H1 (cell line): Measurements from ENCODE around the gene C16orf89.

Experiments
- CTCF ChIP-seq, 3 experiments: IDR thresholded peaks; 1 replicate in 2 of 3; 2 replicates in 1 of 3; pipeline versions ENCODE4 v1.5.1 to v1.6.1; 2011; ENCODE audit warnings: low read length in 3 of 3, mild to moderate bottlenecking in 3 of 3, inconsistent platforms in 2 of 3, low read depth in 1 of 3, moderate library complexity in 1 of 3; ENCODE audit not compliant: insufficient read depth in 1 of 3; ENCODE audit errors: control extremely low read depth in 1 of 3
- EP300 ChIP-seq, 2 experiments: IDR thresholded peaks; 1 replicate in 1 of 2; 2 replicates in 1 of 2; pipeline ENCODE4 v1.6.1; 2011 to 2012; ENCODE audit warnings: low read depth in 2 of 2, low read length in 2 of 2, mild to moderate bottlenecking in 2 of 2, borderline replicate concordance in 1 of 2, inconsistent platforms in 1 of 2, moderate library complexity in 1 of 2
- HDAC2 ChIP-seq, 2 experiments: fragments of 300-600 bp in 1 of 2; sonication (generic) in 1 of 2; IDR thresholded peaks; 2 replicates each; pipeline ENCODE4 v1.6.1; 2011 to 2012; ENCODE audit warnings: low read depth in 2 of 2, low read length in 2 of 2, mild to moderate bottlenecking in 2 of 2, moderate library complexity in 2 of 2, borderline replicate concordance in 1 of 2, inconsistent platforms in 1 of 2
- POLR2A ChIP-seq, 2 experiments: IDR thresholded peaks; 1 replicate in 1 of 2; 2 replicates in 1 of 2; pipeline ENCODE4 v1.6.1; 2011; ENCODE audit warnings: low read depth in 2 of 2, low read length in 2 of 2, mild to moderate bottlenecking in 2 of 2; ENCODE audit errors: control extremely low read depth in 1 of 2
- SIN3A ChIP-seq, 2 experiments: IDR thresholded peaks in 1 of 2; conservative IDR thresholded peaks in 1 of 2; 2 replicates each; pipeline ENCODE4 v1.6.1; 2011 to 2012; ENCODE audit warnings: low read length in 2 of 2, improper control_type of control experiment in 1 of 2, low read depth in 1 of 2, mild to moderate bottlenecking in 1 of 2
- SP4 ChIP-seq: IDR thresholded peaks from 2 replicates; pipeline ENCODE4 v1.6.1; 2012; ENCODE audit warnings: low read length, inconsistent platforms
- YY1 ChIP-seq: IDR thresholded peaks from 2 replicates; pipeline ENCODE4 v1.6.1; 2011; ENCODE audit warnings: low read depth, mild to moderate bottlenecking, low read length
- TF ChIP-seq, protein P1 (sequence below): IDR thresholded peaks from 2 replicates; pipeline ENCODE4 v1.6.1; 2011; ENCODE audit warnings: low read length, improper control_type of control experiment

DNA sequence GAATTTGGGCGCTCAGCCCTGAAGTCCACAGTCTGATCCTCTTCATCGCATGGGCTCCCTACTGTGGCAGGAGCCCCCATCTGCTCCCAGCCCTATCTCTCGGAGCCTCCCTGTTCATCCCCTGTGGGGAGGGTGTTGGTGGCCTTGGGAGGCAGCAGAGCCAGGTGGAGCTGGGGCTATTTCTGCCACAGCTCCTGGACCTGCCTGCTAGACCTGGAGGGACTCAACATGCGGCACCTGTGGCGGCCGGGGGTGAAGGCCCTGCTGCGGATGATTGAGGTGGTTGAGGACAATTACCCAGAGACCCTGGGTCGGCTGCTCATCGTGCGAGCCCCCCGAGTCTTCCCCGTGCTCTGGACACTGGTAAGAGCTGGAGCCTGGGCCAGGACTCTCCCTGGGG lies 62.5 kb downstream of the C16orf89 start:
- TF ChIP-seq YY1 (no peak), SP4 (no peak), EP300 (IDR thresholded peaks at IDR 0.05; ENCODE audit: borderline replicate concordance in 1 of 2, low read depth in 2 of 2, low read length in 2 of 2) (no peak), POLR2A (IDR thresholded peaks at IDR 0.05; ENCODE audit: control extremely low read depth in 1 of 2, low read depth in 2 of 2, low read length in 2 of 2) (no peak), CTCF (IDR thresholded peaks at IDR 0.05; ENCODE audit: control extremely low read depth in 1 of 3, insufficient read depth in 1 of 3, low read depth in 1 of 3, low read length in 3 of 3) (no peak), HDAC2 (IDR thresholded peaks at IDR 0.05; ENCODE audit: borderline replicate concordance in 1 of 2, low read depth in 2 of 2, low read length in 2 of 2) (no peak), SIN3A (conservative IDR thresholded peaks at IDR 0.05 in 1 of 2, IDR thresholded peaks at IDR 0.05 in 1 of 2; ENCODE audit: low read depth in 1 of 2, low read length in 2 of 2) (no peak)
- TF ChIP-seq, protein P1, sequence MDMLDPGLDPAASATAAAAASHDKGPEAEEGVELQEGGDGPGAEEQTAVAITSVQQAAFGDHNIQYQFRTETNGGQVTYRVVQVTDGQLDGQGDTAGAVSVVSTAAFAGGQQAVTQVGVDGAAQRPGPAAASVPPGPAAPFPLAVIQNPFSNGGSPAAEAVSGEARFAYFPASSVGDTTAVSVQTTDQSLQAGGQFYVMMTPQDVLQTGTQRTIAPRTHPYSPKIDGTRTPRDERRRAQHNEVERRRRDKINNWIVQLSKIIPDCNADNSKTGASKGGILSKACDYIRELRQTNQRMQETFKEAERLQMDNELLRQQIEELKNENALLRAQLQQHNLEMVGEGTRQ = no peak
